Activated gamma-delta T cell treated with Interleukin-2 at 50 U/mL for 16 hours (primary cell): ENCODE results near the gene ZBTB38.

Experiments used
- DNase-seq: peaks from one replicate; pipeline ENCODE4 v3.0.0-alpha.2; 2020

Gene ZBTB38

GRCh38 chr3:141367038-141367730, 1.1 kb upstream of the ZBTB38 start:
- DNase-seq = no peak

- no peak for DNase-seq
Measured at GRCh38 chr3:141368925-141369794, 856 bp downstream of the ZBTB38 start.

- peak; percentile 47 for DNase-seq
Measured at GRCh38 chr3:141370065-141370533, 1.8 kb downstream of the ZBTB38 start.

- DNase-seq = no peak
Measured at GRCh38 chr3:141371882-141372281, 3.6 kb downstream of the ZBTB38 start.

- no peak for DNase-seq
Measured at GRCh38 chr3:141372656-141373055, 4.4 kb downstream of the ZBTB38 start.

GRCh38 chr3:141373232-141373631, 4.9 kb downstream of the ZBTB38 start:
- no peak for DNase-seq

- DNase-seq = no peak
Measured at GRCh38 chr3:141373768-141374526, 5.6 kb downstream of the ZBTB38 start.

- DNase-seq = no peak
Measured at GRCh38 chr3:141375381-141376301, 7.3 kb downstream of the ZBTB38 start.

- DNase-seq = no peak
Measured at GRCh38 chr3:141377377-141377776, 9.1 kb downstream of the ZBTB38 start.

- DNase-seq = no peak
Measured at GRCh38 chr3:141378556-141378955, 10.3 kb downstream of the ZBTB38 start.

- peak; percentile 14 for DNase-seq
Measured at GRCh38 chr3:141379250-141379966, 11.1 kb downstream of the ZBTB38 start.

- DNase-seq = no peak
Measured at GRCh38 chr3:141380279-141380678, 12.0 kb downstream of the ZBTB38 start.

- no peak for DNase-seq
Measured at GRCh38 chr3:141380987-141381386, 12.7 kb downstream of the ZBTB38 start.

- DNase-seq = no peak
Measured at GRCh38 chr3:141382571-141382970, 14.3 kb downstream of the ZBTB38 start.

GRCh38 chr3:141383555-141384129, 15.3 kb downstream of the ZBTB38 start:
- DNase-seq = no peak

GRCh38 chr3:141384157-141384556, 15.9 kb downstream of the ZBTB38 start:
- DNase-seq = no peak

GRCh38 chr3:141384575-141384974, 16.3 kb downstream of the ZBTB38 start:
- no peak for DNase-seq

GRCh38 chr3:141385406-141386125, 17.3 kb downstream of the ZBTB38 start:
- no peak for DNase-seq

- no peak for DNase-seq
Measured at GRCh38 chr3:141386126-141386488, 17.8 kb downstream of the ZBTB38 start.

- DNase-seq = no peak
Measured at GRCh38 chr3:141386611-141387111, 18.4 kb downstream of the ZBTB38 start.
